NCI-H82 (cell line): ENCODE results near the gene CEACAM8.
"Not testable (repeated sequence)": the region's sequence is repeated elsewhere in the genome, so short reads cannot be mapped to it uniquely, and the experiment has no call there.

Experiments
- DNase-seq: peaks from one replicate; lab custom pipeline; 2025; lab: John Stamatoyannopoulos, UW

Gene CEACAM8

DNA sequence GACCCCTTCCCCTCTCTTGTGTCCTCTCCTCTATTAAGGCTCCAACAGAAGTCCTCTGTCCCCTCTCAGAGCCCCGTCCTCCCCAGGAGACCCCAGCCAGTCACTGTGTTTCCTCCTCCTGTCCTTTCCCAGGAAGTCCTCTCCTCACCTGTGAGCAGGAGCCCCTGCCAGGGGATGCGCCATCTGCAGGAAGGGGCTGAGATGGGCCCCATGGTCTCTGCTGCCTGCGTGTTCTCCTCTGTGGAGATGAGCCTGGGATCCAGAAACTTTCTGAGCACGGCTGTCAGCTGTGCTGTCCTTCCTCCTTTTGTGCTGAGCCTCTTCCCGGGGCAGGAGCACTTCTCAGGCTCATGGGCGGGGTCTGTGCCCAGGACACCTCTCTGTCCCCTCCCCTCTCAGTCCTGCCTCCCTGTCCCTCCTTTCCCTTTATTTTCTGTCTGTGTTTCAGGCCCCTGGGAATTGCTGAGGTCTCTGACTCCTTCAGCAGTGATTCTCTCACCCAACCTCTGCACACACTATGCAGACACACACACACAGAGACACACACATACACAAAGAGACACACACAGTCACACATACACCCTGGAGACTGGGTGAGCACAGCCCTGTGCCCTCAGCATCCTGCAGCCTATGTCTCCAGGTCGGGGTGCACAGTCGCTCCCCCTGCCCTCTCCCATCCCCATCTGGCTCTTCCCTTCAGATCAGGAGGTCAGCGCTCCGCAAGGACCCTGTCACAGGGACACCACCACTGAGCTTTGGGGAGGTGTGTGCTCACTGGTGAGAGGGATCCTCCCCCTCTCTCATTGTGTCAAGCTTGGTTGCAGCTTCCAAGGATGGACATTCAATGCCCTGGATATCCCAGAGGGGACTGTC is at the start of gene CEACAM8:
TSS of gene CEACAM8 (minus strand) at position 308 of the 873 bp plus-strand sequence. CDS start at position 212, 96 bp downstream.
- DNase-seq: no peak

GRCh38 chr19:42639324-42640092 is 44.8 kb upstream of the CEACAM8 start:
- not testable (repeated sequence) for DNase-seq

DNA sequence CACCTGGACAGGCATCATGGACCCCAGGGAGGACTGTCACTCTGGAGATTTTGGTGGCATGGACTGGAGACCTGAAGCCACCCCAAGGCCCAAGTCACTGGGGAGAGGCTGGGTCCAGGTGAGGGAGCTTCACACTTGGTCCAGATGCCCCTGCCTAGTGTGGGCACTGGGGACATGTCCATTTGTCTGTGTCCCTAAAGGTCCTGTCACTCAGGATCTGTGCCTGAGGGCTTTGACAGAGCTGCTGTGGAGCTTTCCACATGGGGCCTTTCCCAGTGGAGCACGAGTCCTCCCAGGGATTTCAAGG is 40.5 kb upstream of the CEACAM8 start:
- DNase-seq: no peak

DNA sequence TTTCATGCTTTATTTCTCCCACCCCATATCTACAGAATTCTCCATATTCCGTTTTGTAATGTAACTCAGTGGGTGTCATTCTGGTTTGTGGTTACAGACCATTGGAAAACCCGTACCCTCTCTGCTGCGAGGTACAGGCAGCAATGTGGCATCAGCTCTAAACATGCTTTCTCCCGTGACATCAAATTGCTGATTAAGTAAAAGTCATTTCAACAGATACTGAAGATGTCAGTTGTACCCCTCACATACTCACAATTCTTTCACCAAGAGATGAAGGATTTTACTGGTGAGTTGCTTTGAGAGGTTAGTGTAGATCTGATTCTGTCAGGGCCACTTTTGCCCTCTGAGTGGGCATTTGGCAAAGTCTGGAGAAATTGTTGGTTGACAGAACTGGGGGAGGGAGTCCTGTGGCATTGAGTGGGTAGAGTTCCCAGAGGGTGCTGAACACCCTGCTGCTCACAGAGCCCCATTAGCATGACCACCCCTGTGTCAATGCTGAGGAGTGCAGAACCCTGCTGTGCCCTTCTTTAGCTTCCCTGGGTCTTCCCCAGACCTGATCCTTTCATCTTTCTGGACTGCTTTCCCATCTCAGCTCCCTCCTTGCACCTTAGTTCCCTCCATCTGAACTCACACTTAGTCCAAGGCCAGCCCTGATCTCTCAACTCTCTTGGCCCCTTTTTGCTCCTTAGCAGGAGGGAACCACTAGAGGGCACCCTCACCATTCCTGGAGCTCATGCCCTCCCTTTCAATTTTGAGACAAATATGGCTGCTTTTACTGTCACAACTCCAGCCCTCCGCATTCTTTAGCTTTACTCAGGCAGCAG is 39.9 kb upstream of the CEACAM8 start:
- peak; percentile 53 for DNase-seq

DNA sequence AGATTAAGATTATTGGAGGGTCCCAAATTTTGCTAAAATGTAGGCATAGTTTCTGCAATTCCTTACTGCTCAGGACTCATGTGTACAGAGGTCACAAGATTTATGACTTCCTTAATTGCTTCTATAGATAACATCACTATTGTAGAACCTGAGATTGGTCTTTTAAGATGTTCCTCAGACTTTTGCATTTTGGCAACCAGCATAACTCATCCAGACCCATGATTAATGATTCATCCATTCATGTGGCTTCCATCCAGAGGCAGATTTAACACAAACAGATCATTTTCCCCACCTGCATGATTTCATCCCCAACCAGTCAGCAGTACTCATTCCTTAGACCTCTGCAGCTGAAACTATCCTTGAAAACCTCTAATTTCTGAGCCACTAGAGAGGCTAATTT is 34.5 kb upstream of the CEACAM8 start:
- no peak for DNase-seq

DNA sequence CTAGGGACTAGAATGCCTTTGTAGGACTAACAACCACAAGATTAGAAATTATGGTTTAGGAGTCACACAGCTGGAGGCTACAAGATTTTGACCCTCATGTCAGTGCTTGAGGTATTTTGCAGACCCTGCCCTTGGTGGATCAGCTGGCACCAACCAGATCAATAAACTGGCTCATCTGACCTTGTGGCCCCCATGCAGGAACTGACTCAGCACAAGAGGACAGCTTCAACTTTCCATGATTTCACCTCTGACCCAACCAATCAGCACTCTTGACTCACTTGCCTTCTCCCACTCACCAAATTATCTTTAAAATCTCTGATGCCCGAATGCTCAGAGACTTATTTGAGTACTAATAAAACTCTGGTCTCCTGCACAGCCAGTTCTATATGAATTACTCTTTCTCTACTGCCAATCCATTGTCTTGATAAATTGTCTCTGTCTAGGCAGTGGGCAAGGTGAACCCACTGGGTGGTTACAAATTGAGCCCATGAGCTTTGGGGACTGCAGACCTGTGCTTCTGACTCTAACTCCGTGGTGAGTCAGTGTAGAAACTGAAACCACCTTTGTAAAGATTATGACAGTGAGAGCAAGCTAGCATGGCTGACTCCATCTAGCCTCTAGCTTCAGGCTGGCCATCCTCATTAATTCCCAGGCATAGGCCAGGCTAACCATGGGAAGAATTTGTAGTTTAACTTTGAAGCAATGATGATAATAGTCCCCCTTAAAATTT is 33.9 kb upstream of the CEACAM8 start:
- no peak for DNase-seq

GRCh38 chr19:42627916-42628315 is 33.2 kb upstream of the CEACAM8 start:
- DNase-seq: no peak

GRCh38 chr19:42626181-42626580 is 31.5 kb upstream of the CEACAM8 start:
- DNase-seq: no peak

DNA sequence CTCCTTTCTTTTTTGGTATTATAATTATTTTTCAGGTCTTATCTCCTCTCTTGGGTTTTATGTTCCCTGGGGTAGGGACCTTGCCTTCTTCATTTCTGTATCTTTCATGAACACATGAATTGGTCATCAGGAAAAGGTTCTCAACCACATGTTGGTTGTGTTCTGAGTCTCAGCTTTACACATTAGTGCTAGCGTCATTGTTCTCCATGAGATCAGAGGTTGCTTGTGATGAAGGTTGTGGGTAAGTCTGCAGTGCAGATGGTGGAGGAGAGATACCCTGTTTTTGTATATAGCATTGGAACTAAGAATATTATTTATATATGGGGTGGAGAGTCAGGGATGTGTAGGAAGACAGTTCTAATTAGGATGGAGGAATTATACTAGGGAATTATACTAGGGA is 24.5 kb upstream of the CEACAM8 start:
- DNase-seq: no peak

DNA sequence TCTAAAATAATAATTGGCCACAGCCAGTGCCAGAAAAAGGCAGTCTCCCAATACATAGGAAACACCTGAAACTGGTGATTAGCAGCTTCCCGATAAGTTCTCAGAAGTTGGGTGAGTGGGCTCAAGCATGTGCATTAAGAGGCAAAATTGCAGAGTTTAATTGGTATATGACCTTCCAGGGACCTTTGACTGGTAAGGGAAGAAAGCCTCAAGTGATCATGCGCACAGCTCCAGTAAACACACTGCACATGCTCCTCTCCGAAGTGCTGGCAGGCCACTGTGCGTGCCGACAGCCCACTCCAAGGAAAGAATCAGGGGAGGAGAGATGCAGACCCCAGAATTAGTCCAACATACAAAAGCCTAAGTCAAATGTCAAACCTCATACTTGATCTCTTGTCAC is 18.9 kb upstream of the CEACAM8 start:
- no peak for DNase-seq

DNA sequence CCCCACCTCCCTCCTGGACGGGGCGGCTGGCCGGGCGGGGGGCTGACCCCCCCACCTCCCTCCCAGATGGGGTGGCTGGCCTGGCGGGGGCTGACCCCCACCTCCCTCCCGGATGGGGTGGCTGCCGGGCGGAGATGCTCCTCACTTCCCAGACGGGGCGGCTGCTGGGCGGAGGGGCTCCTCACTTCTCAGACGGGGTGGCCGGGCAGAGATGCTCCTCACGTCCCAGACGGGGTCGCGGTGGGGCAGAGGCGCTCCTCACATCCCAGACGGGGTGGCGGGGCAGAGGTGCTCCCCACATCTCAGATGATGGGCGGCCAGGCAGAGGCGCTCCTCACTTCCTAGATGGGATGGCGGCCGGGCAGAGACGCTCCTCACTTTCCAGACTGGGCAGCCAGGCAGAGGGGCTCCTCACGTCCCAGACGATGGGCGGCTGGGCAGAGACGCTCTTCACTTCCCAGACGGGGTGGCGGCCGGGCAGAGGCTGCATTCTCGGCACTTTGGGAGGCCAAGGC is 15.7 kb upstream of the CEACAM8 start:
- not testable (repeated sequence) for DNase-seq

DNA sequence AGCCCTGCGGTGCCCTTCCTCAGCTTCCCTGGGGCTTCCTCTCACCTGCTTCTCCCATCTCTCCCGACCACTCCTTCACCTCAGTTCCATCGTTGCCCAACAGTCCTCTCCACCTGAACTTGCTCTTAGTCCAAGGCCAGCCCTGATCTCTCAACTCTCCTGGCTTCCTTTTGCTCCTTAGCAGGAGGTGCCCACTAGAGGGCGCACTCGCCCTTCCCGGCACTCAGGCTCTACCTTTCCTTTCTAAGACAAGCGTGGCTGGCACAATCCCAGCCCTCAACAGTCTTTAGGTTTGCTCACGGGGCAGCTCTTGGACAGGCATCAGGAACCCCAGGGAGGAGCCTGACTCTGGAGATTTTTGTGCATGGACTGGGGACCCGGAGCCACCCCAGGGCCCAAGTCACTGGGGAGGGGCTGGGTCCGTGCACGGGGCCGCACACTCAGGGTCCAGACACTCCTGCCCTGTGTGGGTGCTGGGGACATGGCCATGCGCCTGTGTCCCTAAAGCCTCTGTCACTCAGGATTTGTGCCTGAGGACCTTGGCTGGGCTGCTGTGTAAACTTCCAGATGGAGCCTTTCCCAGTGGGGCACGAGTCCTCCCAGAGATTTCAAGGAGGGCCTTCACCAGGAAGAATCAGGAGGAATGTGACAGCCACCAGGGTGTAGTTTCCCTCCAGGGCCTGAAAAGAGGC is 12.1 kb upstream of the CEACAM8 start:
- peak; percentile 78 for DNase-seq

- DNase-seq: no peak
Observed at GRCh38 chr19:42601811-42602443, 7.2 kb upstream of the CEACAM8 start.

- peak; percentile 49 for DNase-seq
Observed at GRCh38 chr19:42596391-42597072, 1.8 kb upstream of the CEACAM8 start.

- no peak for DNase-seq
Observed at GRCh38 chr19:42595550-42596172, 937 bp upstream of the CEACAM8 start.

GRCh38 chr19:42589792-42590191 is 4.9 kb downstream of the CEACAM8 start:
- DNase-seq: no peak

DNA sequence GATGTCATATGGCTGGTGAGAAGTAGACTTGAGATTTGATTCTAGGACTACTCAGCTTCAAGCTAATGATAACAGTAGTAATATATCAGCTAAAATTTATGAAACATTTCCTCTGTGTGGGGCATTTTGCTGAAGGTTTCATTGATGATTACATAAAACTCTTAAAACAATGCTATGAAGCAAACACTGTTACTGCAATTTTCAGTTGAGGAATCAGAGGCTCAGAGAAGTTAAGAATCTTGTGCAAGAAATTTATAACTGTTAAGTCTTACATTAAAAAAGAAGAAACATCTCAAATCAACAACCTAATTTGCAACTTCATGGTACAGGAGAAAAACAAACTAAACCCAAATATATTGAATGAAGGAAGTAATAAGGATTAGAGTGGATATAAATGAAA is 10.3 kb downstream of the CEACAM8 start:
- no peak for DNase-seq

DNA sequence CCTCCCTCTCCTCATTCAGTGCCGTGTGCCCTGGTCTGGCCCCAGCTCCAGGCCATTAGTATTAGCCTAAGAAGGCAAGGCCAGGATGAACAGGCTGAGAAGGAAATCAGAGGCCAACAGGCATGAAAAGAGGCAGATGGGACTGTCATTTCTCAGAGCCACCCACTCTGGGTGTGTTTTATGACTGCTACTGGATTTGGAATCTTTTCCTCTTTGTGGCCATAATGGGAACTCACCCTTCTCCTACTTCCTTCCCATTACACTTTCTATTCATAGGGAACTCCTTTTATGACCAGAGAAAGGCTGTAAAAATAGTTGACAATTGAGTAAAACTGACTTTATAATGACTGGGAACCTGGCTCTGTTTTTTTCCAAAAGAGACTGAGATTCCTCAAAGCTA is 17.7 kb downstream of the CEACAM8 start:
- no peak for DNase-seq

DNA sequence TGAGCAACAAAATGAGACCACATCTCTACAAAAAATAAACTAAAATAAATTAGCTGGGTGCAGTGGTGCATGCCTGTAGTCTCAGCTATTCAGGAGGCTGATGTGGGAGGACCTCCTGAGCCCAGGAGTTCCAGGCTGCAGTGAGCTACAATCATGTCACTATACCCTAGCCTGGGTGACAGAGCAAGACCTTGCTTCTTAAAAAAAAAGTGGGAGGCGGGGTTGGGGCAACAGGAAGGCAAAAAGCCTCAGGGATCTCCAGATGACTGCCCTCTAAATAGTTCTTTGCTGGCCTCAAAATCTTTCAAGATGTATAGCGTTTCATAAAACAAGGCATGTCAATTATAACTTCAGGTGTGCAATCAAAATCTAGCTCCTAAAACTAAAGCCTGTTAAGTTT is 18.5 kb downstream of the CEACAM8 start:
- no peak for DNase-seq
